HG02885 (cell line): ENCODE data around the gene SKP2.
"Not testable (repeated sequence)": the region's sequence is repeated elsewhere in the genome, so short reads cannot be mapped to it uniquely, and the experiment has no call there.

ENCODE experiments used
- ATAC-seq: cut with Tn5 transposase; IDR thresholded peaks from one replicate; pipeline ENCODE4 v1.9.1; 2021; ENCODE audit warnings: mild to moderate bottlenecking; ENCODE audit not compliant: unreplicated experiment, poor library complexity

Gene SKP2

DNA sequence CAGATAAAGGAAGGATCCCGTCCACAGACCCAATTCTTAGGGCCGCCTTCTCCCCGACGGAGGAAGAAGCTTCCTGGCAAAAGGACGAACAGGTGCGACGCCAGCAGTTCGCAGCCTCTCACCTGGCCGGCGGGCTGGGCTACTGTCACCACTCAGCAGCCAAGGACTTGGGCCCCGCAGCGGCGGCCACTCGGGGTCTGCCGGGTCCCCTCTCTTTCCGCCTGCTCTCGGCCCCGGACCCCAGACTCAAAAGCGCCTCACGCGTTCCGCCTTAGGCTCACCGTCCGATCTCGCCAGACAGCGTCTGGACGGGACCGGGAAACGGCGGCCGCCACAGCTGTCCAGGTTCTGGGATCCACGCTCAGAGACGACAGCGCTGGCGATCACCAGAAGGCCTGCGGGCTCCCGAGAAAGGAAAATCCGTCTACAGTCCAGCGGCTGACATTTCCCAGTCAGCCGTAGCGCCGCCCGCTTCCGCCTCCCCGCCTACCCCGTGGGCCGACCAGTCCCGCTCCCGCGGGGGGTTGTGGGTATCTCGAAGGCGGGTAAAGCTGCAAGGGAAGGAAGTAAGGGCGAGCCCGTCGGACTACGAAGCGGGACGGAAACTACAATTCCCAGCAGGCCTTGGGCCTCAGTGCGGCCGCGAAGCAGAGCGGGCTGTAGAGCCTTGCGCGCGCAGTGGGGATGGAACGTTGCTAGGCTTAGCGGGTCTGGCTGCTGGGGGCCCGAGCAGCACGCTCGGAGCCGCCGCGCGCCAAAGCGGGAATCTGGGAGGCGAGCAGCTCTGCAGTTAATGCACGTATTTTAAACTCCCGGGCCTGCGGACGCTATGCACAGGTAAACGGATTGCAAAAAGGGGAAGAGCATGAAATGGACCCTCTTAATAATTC lies at the start of gene SKP2, which contains the start of gene LMBRD2:
SKP2 (plus strand) TSS at position 678 of the 890 bp plus-strand sequence; CDS start at position 830, 152 bp downstream.
LMBRD2 (minus strand) TSS at position 454 of the 890 bp plus-strand sequence. CDS start 8,538 bp downstream, outside the sequence.
- peak; percentile 98 for ATAC-seq

DNA sequence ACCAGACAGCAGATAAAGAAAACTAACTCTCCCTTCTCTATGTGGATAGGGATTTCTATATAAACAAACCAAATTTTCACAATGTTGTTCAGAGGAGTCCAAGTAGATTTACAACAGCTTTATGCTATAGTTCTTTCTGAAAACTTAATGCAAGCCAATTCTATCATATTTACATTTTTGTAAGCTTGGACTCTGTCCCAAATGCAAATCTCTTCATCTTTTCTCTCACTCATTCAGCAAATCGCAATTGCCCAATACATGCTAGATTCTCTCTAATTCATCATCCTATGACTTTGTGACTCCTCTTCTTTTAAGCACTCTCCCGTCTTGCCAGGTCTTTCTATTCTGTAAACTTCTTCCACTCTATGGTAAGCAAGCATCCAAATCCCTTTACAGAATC lies 46.1 kb upstream of the SKP2 start:
- ATAC-seq = no peak

DNA sequence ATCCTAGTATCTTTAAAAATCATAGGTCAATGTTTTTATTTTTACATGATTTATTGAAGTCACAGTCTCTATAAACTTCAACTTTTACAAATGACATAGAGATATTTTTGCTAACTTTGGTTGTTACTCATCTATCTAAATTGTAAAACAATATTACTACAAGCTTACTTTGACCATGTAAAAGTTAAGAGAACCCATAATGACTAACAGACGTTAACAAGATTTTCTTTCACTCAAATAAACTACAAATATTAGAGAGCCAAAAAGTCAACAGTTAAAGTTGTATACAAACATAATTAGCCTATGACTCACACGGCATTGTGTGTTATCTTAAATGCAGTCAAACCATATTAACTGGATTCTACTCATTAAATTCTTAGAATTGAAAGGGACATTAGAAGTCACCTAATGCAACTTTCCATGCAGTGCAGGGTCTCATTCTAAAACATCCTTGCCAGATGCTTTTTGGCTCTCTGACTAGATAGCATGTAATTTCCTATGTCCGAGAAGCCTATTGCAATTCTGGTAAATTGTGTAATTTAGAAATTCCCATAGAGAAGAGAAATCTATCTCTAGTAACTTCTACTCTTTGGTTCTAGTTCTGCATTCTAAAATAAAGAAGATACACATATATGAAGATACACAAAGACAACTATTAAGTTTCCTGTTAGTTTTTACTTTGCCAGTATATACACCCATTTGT lies 43.0 kb upstream of the SKP2 start:
- no peak for ATAC-seq

DNA sequence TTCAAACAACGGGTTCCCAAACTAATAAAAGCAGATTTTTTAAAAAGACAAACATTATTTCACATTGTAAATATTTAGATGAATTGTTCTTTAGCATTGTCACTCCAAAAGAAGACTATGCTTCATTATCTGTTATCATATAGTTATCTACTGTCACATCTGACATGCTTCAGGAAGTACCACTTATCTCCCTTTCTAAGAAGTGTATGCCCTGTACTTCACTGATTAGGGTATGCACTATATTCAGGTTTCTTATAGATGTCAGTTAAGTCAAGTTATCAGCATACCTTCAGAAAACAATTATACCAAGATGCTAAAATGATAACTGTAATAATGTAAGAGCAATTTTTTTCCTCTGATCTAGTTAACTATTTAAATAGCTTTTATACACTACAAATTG lies 40.7 kb upstream of the SKP2 start:
- ATAC-seq = no peak

DNA sequence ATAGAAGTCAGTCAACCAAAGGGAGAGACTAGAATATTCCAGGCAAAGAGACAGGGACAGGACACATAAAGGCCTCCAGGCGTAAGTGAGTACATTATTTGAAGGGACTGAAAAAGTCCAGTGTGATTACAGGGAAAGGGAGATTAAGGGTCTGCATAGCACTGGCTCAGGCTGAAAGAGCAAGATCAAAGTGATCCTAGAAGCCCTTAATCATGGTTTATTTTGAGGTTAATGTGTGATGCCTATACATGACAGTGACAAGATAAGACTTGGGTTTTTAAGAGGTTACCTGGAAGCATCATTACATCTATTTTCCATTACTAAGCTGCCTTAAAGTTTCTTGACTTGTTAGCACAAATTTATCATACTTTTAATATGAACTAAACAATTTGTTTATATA lies 26.0 kb upstream of the SKP2 start:
- ATAC-seq = no peak

DNA sequence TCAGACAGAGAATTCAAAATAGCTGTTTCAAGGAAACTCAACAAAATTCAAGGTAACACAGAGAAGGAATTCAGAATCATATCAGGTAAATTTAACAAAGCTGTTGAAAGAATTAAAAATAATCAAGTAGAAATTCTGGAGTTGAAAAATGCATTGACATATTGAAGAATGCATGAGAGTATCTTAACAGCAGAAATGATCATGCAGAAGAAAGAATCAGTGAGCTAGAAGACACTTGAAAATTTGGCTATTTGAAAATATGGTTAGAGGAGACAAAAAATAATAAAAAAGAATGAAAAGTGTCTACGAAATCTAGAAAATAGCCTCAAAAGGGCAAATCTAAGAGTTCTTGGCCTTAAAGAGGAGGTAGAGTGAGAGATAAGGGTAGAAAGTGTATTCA lies 23.1 kb upstream of the SKP2 start:
- ATAC-seq = no peak

DNA sequence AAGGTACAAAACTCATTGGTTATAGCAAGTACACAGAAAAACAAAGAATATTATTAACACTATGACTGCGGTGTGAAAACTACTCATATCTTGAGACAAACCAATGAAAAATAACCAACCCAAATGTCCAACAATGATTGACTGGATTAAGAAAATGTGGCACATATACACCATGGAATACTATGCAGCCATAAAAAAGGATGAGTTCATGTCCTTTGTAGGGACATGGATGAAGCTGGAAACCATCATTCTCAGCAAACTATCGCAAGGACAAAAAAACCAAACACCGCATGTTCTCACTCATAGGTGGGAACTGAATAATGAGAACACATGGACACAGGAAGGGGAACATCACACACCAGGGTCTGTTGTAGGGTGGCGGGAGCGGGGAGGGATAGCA lies 22.2 kb upstream of the SKP2 start:
- not testable (repeated sequence) for ATAC-seq

DNA sequence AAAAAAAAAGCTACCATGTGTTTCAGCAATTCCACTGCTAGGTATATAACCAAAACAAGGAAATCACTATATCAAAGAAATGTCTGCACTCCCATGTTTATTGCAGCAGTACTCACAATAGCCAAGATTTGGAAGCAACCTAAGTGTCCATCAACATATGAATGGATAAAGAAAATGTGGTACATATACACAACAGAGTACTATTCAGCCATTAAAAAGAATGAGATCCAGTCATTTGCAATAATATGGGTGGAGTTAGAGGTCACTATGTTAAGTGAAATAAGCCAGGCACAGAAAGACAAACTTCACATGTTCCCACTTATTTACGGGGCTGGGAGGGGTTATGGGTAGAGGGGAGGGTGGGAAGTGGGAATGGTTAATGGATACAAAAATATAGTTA lies 18.9 kb upstream of the SKP2 start:
- not testable (repeated sequence) for ATAC-seq

GRCh38 chr5:36135988-36136387 lies 15.9 kb upstream of the SKP2 start:
- no peak for ATAC-seq

DNA sequence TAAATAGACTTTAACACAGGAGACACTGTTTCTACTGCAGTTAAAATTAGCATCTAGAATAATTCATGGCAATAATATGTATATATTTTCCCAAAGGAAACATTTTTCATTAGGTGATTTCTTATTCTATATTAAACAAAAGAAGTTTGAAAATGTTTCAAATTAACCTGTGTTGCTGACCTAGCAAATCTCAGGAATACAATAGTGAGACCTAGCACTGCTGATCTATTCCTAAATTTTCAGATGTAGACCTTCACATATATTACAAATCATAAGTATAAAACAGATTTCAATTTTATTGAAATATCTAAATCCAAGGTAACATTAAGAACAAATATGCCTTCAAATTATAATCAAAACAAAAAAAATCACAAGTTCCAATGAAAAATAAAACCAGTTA lies 15.3 kb upstream of the SKP2 start:
- no peak for ATAC-seq

DNA sequence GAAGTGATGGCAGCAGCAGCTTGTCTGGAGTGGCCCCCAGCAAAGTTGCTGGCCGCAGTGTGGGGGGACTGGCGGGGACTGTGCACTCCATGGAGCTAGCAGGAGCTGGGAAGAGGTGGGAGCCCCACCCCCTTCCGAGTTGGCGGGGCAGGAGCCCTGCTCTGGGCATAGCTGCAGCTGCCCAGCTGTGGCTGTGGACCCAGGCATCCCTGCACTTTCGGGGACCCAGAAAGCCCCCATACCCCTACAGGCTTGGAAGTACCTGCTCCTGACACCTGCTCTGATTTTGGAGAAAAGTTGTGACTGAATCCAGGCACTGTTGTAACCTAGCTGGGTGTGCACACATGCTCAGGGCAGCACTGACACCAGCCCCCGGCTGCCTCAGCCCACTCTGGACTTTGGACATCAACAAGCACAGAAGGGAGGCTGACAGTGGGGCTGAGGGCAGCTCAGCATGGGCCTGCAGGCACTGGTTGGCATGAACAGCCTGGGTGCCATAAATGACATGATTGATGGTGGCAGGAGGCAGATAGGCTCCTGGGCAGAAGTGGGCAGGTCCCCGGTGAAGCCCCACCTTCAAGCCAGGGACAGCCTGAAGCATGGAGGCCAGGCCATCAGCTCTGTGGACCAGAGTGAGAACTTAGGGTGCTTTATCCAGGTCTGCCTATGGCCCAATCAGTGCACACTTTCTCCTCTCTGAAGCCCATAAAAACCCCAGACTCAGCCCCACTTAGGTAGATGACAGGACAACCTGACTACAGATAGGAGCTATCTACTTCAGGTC lies 12.8 kb upstream of the SKP2 start:
- no peak for ATAC-seq

GRCh38 chr5:36145311-36145710 lies 6.6 kb upstream of the SKP2 start:
- no peak for ATAC-seq

- ATAC-seq = no peak
These were observed 5.5 kb upstream of the SKP2 start for GRCh38 chr5:36146390-36146789.

- ATAC-seq = no peak
These were observed 4.2 kb upstream of the SKP2 start for GRCh38 chr5:36147681-36148080.

GRCh38 chr5:36150676-36151433 lies 1.1 kb upstream of the SKP2 start:
- peak; percentile 37 for ATAC-seq

DNA sequence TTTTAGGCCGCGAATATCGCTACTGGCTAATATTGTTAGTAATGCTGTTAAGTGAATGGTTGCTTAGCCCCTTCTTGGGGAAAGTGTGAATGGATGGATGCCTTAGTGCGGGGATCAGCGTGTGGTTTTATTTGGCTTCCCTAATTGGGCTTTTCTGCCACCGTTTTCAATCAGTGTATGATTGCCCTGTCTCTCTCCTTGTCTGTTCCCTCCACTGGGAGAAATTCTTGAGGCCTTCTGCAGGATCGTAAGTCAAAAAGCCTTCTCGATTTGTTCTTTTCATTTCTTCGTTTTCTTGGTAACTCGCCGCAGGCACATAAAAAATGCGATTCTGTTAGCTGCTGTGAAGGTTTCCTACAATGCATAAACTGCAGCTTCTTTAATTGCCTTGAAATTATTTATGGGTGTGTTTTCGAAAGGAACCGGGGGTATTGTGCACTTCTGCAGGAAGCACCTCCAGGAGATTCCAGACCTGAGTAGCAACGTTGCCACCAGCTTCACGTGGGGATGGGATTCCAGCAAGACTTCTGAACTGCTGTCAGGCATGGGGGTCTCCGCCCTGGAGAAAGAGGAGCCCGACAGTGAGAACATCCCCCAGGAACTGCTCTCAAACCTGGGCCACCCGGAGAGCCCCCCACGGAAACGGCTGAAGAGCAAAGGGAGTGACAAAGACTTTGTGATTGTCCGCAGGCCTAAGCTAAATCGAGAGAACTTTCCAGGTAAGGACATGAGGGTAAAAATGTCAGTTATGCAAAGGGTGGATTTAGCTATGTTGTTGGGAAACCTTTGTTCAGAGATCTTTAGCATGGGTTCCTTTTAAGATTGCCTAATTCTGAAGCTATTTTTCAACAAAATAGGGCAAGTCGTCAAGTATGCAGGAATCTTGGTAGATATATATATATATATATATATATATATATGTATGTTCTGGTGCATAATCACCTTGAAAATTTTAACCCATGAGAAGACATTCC lies 700 bp downstream of the SKP2 start:
- peak; percentile 0 for ATAC-seq

DNA sequence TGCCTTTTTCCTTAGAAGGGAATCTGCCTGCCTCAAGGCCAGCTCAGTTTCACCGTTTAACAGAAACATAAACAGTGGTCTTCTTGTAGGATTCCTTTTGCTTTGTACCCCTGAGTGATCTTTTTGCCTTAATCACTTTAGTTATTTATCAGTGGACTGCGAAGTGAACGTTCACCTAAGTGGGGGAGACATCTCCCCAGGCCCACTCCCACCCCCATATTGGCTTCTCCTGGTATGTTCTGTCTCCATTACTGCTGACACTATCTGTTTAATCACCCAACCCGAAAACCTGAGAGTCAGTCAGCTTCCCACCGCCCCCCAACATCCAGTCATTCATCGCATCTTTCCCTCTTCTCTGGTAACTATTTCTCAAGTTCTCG lies 1.4 kb downstream of the SKP2 start:
- ATAC-seq = no peak

GRCh38 chr5:36153726-36154125 lies 1.8 kb downstream of the SKP2 start:
- ATAC-seq = no peak

DNA sequence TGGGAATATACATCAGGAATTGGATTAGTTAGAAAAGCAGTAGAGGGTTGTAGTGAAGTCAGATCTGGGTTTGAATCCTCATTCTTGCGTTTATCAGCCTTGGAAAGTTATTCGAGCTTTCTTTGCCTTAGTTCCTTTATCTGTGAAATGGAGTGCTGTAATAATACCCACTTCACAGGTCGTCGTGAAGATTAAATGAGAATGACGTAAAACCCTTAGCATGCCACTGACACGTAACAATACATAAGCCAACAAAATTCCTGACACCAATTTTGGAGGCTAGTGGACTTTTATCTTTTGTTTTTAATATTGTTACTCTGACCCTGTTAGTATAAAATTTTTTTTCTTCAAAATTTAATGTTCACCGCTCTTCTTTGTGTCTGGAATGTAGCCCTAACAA lies 3.4 kb downstream of the SKP2 start:
- no peak for ATAC-seq
